ELF-1 (cell line): ENCODE data around the gene PRKAA1.
"Not testable (repeated sequence)": the region's sequence is repeated elsewhere in the genome, so short reads cannot be mapped to it uniquely, and the experiment has no call there.

Source experiments
- DNase-seq: peaks from one replicate; pipeline ENCODE4 v3.0.0-alpha.2; 2016; ENCODE audit warnings: low read depth, low spot score

PRKAA1 gene

DNA sequence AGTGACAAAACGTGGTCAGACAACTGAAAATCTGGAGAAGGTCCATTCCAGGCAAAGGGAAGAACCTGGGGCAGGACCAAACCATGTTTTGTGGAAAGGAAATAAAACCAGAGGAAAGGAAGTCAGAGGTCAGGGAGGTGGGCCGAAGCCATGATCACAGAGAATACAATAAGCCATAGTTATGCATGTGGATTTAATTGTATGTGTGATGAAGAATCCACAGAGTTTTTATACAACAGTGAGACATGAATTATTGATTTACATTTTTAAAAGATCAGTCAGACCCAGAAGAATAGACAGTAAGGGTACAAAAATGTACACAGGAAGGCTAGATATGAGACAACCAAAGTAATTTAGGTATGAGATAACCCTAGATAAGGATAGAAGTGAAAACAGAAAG lies 63.2 kb downstream of the PRKAA1 start:
- DNase-seq, result no peak

- no peak for DNase-seq
Measured at GRCh38 chr5:40733879-40734563, 64.2 kb downstream of the PRKAA1 start.

DNA sequence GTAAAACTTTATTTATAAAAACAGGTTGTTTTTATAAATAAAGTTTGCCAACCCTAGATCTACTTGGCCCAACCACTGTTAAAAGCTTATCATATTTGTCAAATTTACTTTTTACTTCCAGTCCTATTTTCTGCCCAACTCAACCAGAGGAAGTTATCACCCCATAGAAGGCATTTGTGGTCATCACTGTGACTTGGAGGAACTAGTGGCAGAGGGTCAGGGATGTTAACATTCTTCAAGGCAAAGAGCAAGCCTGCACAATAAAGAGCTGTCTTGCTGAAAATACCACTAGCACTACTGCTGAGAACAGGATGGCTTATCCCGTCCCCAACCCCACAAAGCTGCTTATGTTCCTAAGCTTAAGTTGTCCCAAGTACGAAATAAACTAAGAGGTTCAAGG lies 64.7 kb downstream of the PRKAA1 start:
- no peak for DNase-seq

DNA sequence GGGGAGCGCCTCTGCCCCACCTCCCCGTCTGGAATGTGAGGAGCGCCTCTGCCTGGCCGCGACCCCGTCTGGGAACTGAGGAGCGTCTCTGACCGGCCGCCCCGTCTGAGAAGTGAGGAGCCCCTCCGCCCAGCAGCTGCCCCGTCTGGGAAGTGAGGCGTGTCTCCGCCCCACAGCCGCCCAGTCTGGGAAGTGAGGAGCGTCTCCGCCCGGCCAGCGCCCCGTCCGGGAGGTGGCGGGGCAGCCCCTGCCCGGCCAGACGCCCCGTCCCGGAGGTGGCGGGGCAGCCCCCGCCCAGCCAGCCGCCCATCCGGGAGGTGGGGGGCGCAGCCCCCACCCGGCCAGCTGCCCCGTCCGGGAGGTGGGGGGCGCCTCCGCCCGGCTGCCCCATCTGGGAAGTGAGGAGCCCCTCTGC lies 75.7 kb downstream of the PRKAA1 start:
- not testable (repeated sequence) for DNase-seq

DNA sequence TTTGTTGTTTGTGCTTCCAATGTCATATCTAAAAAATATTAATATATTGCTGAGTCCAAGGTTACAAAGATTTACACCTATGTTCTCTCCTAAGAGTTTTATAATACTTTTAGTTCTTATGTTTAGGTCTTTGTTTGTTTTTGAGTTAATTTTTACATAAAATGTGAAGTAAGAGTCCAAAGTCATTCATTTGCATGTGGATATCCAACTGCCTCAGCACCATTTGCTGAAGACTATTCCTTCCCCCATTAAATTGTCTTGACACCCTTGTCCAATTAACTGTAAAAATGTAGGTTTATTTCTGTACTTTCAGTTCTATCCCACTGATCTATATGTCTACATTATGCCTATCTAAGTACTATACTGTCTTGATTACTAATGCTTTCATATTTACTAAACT lies 78.1 kb downstream of the PRKAA1 start:
- DNase-seq, result no peak

- DNase-seq, result no peak
Measured at GRCh38 chr5:40717281-40717680, 80.9 kb downstream of the PRKAA1 start.

- DNase-seq, result no peak
Measured at GRCh38 chr5:40716590-40716989, 81.6 kb downstream of the PRKAA1 start.

GRCh38 chr5:40716000-40716399 lies 82.2 kb downstream of the PRKAA1 start:
- DNase-seq, result no peak

DNA sequence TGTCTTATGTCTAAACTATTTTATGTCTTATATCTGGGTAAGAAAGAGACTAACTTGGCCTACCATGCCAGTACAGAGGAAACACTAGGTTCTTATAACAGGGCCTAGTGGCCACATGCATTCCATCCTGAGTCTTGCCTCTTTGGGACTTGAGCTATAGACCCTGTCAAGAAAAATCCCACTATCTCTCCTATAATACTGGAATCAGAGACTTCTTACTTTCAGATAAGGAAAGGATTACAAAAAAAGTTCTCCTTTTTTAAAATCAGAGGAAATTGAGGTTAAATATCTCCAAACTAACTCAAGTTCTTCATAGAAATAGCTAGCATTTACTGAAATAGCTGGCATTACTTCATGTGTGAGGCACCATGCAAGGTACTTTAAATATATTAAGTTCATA lies 84.2 kb downstream of the PRKAA1 start:
- no peak for DNase-seq

DNA sequence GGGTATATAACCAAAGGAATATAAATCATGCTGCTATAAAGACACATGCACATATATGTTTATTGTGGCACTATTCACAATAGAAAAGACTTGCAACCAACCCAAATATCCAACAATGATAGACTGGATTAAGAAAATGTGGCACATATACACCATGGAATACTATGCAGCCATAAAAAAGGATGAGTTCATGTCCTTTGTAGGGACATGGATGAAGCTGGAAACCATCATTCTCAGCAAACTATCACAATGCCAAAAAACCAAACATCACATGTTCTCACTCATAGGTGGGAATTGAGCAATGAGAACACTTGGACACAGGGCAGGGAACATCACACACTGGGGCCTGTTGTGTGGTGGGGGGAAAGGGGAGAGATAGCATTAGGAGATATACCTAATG lies 87.6 kb downstream of the PRKAA1 start:
- not testable (repeated sequence) for DNase-seq
